Activated CD4-positive, alpha-beta T cell treated with anti-CD3 and anti-CD28 coated beads, Interleukin-2, amount 50 U/mL, for 16 hours (primary cell): ENCODE measurements around the gene FRA10AC1.

Experiments
- DNase-seq: peaks from one replicate; pipeline ENCODE4 v3.0.0-alpha.2; 2020

Gene FRA10AC1

GRCh38 chr10:93628858-93629257, 73.5 kb downstream of the FRA10AC1 start:
- DNase-seq, result no peak

DNA sequence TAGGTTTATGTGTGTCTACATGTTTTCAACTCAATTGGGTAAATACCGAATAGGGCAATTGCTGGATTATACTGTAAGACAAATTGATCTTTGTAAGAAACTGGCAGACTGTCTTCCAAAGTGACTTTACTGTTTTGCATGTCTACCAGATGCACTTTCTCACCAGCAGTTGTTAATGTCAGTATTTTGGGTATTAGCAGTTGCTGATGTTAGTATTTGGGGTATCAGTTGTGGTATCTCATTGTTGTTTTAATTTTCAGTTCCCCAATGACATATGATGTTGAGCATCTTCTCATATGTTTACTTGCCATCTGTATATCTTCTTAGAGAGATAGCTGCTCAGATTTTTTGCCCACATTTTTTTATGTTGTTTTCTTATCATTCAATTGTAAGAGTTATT, 79.5 kb downstream of the FRA10AC1 start:
- no peak for DNase-seq

DNA sequence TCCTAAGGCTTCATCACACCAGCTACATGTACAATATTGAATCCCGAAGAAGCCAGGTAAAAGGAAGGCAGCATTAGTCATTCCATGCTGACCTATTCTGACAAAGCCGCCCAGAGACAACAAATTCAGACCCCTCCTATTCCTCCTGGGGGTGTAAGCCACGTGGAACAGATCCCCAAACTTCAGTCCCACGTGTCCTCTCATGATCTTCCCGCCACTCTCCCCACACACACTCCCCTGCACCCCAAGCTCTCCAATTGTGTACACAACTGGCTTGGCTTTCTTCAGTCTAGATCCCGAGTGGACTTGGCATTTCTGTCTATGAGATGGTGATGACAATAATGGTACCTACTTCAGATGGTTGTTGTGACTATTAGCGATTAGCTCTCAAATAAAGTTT, 81.5 kb downstream of the FRA10AC1 start:
- DNase-seq, result no peak
